Measurements from ENCODE around the gene SH2B3.

- no peak for TF ChIP-seq EZH2 (IDR thresholded peaks at IDR 0.05)
- no peak for TF ChIP-seq POLR2AphosphoS5 (IDR thresholded peaks at IDR 0.05; ENCODE audit: borderline replicate concordance, low read depth, low read length)
Observed at GRCh38 chr12:111417290-111417689, 11.6 kb downstream of the SH2B3 start.
